ENCODE results near the gene TRAPPC3L. TPM values are rescaled to one million over a fixed set of nuclear protein-coding genes. Genes with fewer than 3 reads are reported as not detected.

The TRAPPC3L gene
- total RNA-seq, 1 donor, result not detected

DNA sequence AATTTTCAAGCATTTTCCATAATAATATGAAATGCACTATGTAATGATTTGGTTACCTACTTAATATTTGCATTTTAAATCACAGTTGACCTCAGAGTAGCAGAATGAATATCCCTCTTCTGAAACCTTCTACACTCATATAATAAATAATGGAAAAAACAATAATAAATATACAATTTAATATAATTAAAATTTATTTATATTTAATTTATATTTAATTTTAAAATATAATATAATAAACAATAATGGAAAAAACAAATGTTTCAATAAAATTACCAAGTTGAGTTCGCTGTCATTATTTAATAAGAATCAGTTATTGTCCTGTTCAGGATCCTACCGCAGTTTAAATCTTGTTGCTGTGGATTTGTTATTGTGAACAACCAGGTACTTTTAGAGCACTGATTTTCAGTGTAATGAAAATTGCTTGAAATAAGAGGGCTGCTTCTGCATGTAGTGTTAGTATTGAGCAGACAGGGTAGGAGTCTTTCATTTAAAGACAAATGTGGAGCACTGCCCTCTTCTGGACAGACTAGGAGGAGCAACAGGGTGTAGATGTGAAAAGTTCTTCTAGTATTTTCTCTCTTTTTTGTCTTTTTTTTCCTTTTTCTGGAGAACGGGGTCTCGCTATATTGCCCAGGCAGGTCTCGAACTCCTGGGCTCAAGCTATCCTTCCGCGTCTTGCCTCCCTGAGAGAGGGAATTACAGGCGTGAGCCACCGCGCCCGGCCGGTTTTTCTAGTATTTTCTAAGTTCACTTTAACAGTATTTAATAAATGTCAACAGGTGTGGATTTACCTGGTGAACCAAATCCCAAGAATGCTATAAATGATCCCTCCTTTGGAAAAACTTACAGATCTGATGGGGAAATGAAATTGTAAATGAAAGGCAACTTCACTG lies 13.6 kb downstream of the TRAPPC3L start:
- TF ChIP-seq, protein P1, sequence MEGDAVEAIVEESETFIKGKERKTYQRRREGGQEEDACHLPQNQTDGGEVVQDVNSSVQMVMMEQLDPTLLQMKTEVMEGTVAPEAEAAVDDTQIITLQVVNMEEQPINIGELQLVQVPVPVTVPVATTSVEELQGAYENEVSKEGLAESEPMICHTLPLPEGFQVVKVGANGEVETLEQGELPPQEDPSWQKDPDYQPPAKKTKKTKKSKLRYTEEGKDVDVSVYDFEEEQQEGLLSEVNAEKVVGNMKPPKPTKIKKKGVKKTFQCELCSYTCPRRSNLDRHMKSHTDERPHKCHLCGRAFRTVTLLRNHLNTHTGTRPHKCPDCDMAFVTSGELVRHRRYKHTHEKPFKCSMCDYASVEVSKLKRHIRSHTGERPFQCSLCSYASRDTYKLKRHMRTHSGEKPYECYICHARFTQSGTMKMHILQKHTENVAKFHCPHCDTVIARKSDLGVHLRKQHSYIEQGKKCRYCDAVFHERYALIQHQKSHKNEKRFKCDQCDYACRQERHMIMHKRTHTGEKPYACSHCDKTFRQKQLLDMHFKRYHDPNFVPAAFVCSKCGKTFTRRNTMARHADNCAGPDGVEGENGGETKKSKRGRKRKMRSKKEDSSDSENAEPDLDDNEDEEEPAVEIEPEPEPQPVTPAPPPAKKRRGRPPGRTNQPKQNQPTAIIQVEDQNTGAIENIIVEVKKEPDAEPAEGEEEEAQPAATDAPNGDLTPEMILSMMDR (IDR thresholded peaks at IDR 0.05; ENCODE audit: insufficient read depth, low read depth, low read length), result peak; percentile 72
- peak; percentile 82 for DNase-seq (ENCODE audit: low read depth)
- H3K4me3 ChIP-seq (ENCODE audit: low read depth, low read length), result no peak overlapping the region

DNA sequence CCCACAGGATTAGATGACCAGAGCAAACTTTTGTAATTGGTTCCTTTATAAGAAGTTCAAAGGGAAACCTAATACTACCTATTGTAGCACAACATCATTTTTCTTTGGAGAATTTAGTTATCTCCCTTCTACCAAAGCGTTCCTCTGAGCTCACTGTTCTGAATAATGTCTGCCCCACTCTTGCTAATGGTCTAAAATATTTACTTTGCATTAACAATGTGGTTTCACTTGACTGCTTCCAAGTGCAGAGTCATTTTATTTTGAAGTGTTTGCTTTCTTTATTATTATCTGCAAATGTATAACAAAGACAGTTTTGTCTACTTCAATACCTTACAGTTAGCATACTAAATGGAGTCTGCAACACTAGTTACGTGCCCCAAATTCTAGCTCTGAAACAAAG lies 15.0 kb downstream of the TRAPPC3L start:
- TF ChIP-seq, protein P1 (IDR thresholded peaks at IDR 0.05; ENCODE audit: insufficient read depth, low read depth, low read length), result no peak
- DNase-seq (ENCODE audit: low read depth), result peak; percentile 14
- H3K4me3 ChIP-seq (ENCODE audit: low read depth, low read length), result no peak overlapping the region

DNA sequence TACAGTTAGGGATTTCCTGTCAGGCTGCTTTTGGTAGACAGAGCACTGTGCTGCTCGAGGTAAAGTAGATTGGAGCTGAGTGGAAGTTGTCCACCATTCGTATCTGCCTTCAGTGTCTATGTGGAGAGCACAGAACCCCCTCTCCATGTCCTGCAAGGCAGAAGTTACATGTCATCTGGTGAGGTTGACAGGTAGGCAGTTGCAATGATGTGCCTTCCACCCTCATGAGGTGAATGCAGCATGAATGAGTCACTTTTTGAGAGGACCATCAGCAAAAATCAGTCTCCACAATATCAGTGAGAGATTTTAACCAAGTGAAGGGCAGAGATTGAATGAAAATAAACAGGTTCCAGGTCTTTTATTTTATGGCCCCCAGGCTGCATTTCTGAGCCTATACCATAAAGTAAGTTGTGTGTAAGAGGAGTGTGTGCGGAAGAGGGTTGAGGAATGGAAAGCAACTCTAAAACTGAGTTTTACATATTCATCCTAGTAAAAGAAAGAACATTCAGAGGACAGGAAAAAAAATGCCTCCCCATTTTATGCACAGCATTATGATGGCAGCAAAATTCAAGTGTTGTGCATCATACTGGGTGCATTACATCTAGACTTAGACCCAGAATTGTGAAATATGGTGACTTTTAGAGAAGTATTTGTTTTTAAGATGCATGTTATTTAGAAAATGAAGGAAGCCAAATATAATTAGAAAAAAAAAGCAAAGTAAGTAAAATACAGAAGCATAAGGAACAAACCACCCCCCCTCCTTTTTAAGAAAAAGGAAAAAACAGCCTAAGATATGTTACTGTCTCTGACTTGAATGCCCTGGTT lies 15.8 kb downstream of the TRAPPC3L start:
- TF ChIP-seq, protein P1 (IDR thresholded peaks at IDR 0.05; ENCODE audit: insufficient read depth, low read depth, low read length), result no peak
- no peak overlapping the region for H3K4me3 ChIP-seq (ENCODE audit: low read depth, low read length)
- no peak for DNase-seq (ENCODE audit: low read depth)

- no peak overlapping the region for H3K4me3 ChIP-seq (ENCODE audit: low read depth, low read length)
- DNase-seq (ENCODE audit: low read depth), result no peak
- TF ChIP-seq, protein P1 (IDR thresholded peaks at IDR 0.05; ENCODE audit: insufficient read depth, low read depth, low read length), result no peak
Observed at GRCh38 chr6:116528780-116529179, 16.7 kb downstream of the TRAPPC3L start.

DNA sequence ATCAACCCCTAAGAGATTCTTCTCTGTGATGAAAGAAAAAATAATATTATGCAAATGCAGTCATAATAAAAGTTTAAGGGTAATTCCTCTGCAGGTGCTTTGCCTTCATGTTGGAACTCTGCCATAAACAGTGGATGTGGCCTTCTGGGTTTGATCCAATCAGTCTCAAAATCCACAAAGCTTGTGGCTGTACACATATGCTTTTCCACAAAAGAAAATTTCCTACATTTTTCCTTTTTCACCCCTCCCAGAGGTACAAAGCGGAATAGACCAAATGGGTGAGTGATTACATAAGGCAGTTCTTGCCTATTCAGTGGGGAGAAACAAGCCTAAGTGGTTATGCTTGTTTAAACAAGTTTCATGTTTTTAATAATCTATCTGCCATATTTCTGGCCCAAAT lies 17.4 kb downstream of the TRAPPC3L start:
- H3K4me3 ChIP-seq (ENCODE audit: low read depth, low read length), result no peak overlapping the region
- TF ChIP-seq, protein P1 (IDR thresholded peaks at IDR 0.05; ENCODE audit: insufficient read depth, low read depth, low read length), result no peak
- DNase-seq (ENCODE audit: low read depth), result no peak

DNA sequence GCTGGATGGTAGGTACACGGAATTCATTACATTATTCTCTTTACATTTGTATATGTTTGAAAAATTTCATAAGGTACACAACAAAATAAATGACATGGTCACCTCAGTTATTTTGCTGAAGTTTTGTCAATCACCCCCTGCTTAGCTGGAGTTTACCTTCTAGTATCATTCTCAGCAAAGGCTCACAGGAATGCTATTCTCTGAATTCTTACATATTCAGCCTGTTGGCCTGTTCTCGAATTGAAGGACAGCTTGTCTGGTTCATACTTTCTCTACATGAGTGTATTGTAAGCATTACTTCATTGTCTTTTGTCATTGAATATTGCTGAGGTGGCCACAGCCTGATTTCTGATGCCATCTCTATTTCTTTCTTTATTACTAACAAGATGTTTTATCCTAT lies 21.2 kb downstream of the TRAPPC3L start:
- TF ChIP-seq, protein P1 (IDR thresholded peaks at IDR 0.05; ENCODE audit: insufficient read depth, low read depth, low read length), result no peak
- DNase-seq (ENCODE audit: low read depth), result no peak
- no peak overlapping the region for H3K4me3 ChIP-seq (ENCODE audit: low read depth, low read length)
